Measurements from ENCODE around the gene LAMA5. TPM values are rescaled to one million over a fixed set of nuclear protein-coding genes. Genes with fewer than 3 reads are reported as not detected.

LAMA5 gene
- total RNA-seq, 4 donors from 2014 or later: 164 to 427 (median 196) TPM

DNA sequence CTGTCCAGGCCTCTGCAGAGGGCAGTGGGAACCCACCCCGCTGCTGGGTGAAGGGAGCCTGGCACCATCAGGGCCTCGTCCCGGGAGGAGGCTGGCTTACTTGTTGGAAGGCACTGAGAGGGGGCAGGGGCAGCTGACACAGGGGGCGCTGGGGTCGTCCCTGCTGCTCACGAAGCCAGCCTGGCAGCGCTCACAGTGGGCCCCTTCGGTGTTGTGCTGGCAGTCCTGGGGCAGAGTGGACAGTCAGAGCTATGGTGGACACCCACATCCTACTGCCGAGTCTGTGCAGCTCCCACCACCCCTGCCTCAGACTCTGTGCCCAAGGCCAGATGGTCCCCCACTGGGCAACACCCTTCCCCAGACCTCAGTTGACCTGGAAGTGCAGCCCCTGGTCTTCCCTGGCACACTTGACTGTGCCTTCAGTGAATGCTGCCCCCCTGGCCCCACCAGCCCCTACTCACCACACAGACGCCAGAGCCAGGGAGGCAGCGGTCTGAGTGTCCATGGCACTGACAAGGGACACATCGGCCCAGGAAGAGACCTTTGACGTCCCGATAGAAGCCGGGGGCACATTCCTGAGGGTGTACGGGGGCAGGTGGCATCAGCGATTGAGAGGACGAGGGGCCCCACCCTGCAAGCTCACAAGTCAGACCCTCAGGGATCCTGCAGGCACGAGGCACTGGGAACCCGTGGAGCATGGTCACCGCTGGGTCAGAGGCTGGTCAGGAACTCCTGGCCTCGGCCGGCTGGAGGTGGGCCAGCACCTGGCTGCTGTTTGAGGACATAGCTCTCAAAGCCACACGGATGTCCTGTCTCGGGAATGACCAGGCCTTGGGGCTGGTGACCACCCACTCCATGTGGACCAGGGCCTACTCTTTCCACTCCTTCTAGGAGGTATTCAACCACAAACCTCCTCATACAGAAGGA, 42.9 kb downstream of the LAMA5 start:
- no peak for TF ChIP-seq POLR2A (IDR thresholded peaks at IDR 0.05)
- TF ChIP-seq, protein P1, sequence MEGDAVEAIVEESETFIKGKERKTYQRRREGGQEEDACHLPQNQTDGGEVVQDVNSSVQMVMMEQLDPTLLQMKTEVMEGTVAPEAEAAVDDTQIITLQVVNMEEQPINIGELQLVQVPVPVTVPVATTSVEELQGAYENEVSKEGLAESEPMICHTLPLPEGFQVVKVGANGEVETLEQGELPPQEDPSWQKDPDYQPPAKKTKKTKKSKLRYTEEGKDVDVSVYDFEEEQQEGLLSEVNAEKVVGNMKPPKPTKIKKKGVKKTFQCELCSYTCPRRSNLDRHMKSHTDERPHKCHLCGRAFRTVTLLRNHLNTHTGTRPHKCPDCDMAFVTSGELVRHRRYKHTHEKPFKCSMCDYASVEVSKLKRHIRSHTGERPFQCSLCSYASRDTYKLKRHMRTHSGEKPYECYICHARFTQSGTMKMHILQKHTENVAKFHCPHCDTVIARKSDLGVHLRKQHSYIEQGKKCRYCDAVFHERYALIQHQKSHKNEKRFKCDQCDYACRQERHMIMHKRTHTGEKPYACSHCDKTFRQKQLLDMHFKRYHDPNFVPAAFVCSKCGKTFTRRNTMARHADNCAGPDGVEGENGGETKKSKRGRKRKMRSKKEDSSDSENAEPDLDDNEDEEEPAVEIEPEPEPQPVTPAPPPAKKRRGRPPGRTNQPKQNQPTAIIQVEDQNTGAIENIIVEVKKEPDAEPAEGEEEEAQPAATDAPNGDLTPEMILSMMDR (IDR thresholded peaks at IDR 0.05): no peak
- intact Hi-C loops (cut with DNase I; ENCODE audit: low total_unique reads): no loop called here
- H3K4me3 ChIP-seq (ENCODE audit: low read depth, poor library complexity, severe bottlenecking): no peak overlapping the region
- 79 to 84% methylated on average over 19 to 23 of the region's 25 CpGs for WGBS, 2 donors
- DNase-seq (ENCODE audit: low spot score in 2 of 2): no peak

DNA sequence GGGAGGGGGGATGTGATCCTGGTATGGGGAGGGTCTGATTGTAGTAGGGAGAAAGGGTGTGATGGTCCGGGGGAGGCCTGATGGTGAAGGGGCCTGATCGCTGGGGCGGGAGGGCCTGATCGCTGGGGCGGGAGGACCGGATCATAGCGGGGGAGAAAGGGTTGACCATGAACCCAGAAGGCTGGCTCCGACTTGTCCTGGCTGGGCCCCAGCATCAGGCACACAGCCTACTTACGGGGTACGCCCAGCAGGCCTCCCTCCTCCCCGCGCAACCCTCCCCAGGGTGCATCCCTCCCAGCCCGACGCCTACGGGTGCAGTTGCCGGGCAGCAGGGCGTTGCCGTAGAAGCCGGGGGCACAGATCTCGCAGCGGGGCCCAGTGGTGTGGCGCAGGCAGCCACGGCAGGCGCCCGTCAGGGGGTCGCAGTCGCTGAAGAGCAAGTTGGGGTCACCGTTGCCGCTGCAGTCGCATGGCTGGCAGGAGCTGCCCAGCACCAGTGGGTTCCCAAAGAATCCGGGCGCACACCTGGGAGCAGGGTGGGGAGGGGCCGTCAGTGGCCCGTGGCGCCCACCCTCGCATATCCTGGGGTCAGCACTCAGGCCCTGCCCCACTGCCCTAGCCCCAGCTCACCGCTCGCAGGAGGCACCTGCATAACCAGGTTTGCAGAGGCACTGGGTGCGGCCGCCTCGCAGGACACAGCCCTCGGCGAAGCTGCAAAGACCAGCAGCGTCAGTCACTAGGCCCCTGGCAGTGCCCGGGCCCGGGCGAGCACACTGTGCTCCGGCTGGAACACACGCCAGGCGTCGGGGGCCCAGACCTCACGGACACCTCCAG, 43.7 kb downstream of the LAMA5 start:
- DNase-seq (ENCODE audit: low spot score in 2 of 2): no peak

DNA sequence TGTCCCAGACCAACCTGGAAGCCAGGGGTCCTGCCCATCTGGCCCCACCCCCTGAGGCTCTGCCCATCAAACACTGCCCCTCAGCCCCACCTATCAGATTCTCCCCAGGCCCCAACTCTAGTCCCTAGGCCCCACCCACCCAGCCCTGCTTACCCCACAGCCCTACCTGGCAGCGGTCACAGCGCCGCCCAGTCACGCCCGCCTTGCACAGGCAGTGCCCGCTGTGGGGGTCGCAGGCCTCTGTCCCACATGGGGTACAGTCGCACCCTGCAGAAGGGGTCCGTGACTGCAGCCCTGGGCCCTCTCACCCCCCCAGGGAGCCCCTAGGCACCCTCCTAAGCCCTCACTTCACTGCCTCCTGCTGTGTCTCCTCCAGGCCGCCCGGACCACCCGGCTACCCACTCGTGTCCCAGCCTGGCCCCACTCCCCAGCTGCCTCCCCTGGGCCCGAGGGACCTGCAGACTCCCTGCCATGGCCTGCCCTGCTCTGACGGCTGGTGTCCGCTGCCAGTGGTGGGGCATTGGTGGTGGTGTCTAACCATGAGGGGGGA, 44.5 kb downstream of the LAMA5 start:
- no peak for DNase-seq (ENCODE audit: low spot score in 2 of 2)
- TF ChIP-seq POLR2A (IDR thresholded peaks at IDR 0.05): no peak
- TF ChIP-seq, protein P1 (IDR thresholded peaks at IDR 0.05): no peak
- WGBS, 2 donors: 89 to 91% methylated on average over 8 to 13 of the region's 16 CpGs
- intact Hi-C loops (cut with DNase I; ENCODE audit: low total_unique reads): no loop called here
- H3K4me3 ChIP-seq (ENCODE audit: low read depth, poor library complexity, severe bottlenecking): no peak overlapping the region

More for the DNA sequence above, 43.7 kb downstream of the LAMA5 start:
- H3K4me3 ChIP-seq (ENCODE audit: low read depth, poor library complexity, severe bottlenecking): no peak overlapping the region
- TF ChIP-seq, protein P1 (IDR thresholded peaks at IDR 0.05): no peak
- TF ChIP-seq POLR2A (IDR thresholded peaks at IDR 0.05): no peak
- intact Hi-C loops (cut with DNase I; ENCODE audit: low total_unique reads): no loop called here
- 63 to 77% methylated on average over 24 to 27 of the region's 52 CpGs for WGBS, 2 donors

DNA sequence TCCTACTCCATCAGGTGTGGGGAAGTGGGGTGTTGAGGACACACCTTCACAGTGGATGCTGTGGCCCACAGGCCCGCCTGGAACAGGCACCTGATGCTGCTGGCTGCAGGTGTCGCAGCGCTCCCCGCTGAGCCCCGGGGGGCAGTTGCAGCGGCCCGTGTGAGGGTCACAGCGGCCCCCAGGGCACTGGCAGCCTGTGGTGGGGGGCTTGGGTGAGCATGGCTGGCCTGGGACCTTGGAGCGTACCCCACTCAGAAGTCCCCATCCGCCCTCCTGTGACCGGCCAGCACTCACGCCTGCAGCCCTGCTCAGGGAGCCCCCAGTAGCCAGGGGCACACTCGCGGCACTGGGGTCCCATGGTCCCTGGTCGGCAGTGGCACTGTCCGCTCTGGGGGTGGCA, 45.1 kb downstream of the LAMA5 start:
- H3K4me3 ChIP-seq (ENCODE audit: low read depth, poor library complexity, severe bottlenecking): no peak overlapping the region
- no peak for DNase-seq (ENCODE audit: low spot score in 2 of 2)
- no peak for TF ChIP-seq POLR2A (IDR thresholded peaks at IDR 0.05)
- TF ChIP-seq, protein P1 (IDR thresholded peaks at IDR 0.05): no peak
- intact Hi-C loops (cut with DNase I; ENCODE audit: low total_unique reads): no loop called here
- WGBS, 2 donors: 95% methylated on average over 14 of the region's 16 CpGs; no CpG with 5 or more reads in 1 of the 2 donors

DNA sequence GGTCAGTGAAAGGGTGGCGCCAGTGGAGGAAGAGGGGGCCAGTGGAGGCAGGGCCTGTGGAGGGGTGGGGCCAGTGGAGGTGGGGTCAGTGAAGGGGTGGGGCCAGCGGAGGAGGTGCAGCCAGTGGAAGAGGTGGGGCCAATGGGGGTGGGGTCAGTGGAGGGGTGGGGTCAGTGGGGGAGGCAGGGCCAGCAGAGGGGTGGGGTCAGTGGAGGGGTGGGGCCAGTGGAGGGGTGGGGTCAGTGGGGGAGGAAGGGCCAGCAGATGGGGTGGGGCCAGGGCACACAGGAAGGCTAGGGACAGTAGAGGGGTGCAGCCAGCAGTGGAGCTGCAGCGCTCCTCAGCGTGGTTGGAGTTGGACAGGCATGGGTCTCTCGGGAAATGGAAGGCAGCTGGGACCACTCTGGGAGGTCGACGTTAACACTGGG, 45.6 kb downstream of the LAMA5 start:
- no peak for TF ChIP-seq POLR2A (IDR thresholded peaks at IDR 0.05)
- TF ChIP-seq, protein P1 (IDR thresholded peaks at IDR 0.05): no peak
- 78 to 93% methylated on average over 6 to 7 of the region's 7 CpGs for WGBS, 2 donors
- no peak for DNase-seq (ENCODE audit: low spot score in 2 of 2)

More for the DNA sequence above, 45.6 kb downstream of the LAMA5 start:
- intact Hi-C loops (cut with DNase I; ENCODE audit: low total_unique reads): no loop called here
- H3K4me3 ChIP-seq (ENCODE audit: low read depth, poor library complexity, severe bottlenecking): no peak overlapping the region

Data from lower leg skin (tissue), 4 donors.